ENCODE data around the gene ZNF217.
A peak's percentile ranks its signal among the peaks of the same experiment; 100 is the strongest.
"Not testable (repeated sequence)": the region's sequence is repeated elsewhere in the genome, so short reads cannot be mapped to it uniquely, and the experiment has no call there.

The ZNF217 gene

DNA sequence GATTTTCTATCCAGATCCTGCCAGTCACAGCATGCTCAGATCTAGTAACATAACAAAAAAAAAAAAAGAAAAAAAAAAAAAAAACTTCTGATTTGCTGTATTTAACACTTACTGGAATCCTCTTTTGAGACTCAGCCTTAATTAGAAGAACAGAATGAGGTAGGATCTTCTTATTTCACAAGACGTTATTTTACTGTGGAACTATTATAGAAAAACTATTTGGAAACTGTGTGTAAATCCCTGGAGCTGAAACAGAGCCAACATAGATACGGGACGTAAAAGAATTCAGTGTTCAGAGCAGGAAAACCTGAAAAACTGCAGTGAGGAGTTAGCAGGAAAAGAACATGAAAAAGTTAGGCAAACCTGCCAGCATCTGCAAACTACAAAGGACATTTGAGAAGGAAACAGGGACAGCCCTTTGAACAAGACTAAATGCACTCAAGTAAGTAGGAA lies 3.4 kb upstream of the ZNF217 start:
- DNase-seq (ENCODE audit: low read depth) = no peak

DNA sequence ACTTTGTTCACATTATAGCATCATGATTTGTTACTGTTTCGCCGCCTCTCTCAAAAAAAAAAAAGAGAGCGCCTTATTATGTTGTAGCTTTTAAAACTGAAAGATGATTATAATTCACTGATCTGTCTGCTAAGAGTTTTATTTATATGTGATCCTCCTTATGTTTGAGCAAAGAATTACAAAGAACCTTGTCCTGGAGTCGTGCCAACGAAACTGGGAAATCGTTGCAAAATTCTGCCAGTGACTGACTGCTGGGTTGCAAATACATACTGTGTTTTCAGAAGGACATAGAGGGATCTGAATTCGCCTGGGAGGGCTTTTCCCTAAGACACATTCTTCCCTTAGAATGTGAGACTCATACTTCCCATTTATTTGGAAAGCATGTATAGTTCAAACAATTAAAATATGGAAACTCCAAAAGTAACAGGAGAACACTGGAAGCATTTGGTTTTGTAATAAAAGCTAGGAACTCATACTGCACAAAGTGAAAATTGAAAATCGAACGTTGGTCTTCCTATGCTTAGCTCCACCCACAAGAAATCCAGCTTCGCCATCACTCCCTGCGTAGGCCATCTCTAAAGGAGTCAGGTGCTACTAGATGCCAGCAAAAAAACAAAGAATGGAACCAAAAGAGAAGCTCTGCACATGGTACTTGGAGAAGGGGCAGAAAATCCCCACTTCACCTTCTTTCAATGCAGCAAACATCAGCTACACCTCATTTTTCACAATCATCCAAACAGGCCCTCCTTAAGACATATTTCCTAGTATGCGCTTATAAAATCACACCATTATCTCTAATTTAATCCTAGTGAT lies 2.8 kb upstream of the ZNF217 start:
- peak; percentile 73 for DNase-seq (ENCODE audit: low read depth)

DNA sequence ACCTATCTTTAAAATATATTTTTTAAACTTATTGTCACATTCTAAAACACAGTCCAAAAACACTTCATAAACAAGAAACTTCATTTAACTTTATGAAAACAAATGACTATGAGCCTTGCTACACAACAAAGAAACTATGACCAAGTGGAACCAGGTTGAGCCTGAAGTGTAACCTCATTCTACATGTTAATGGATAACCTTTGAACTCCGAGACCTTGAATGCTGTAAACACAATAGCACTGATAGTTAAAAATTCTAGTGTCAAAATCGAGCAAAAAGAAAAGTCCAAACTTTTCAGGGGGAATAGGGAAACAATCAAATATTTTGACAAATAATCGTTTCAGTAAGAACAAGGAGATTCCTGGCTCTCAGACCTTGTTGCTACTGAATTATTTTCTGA lies 2.1 kb upstream of the ZNF217 start:
- DNase-seq (ENCODE audit: low read depth) = not testable (repeated sequence)

DNA sequence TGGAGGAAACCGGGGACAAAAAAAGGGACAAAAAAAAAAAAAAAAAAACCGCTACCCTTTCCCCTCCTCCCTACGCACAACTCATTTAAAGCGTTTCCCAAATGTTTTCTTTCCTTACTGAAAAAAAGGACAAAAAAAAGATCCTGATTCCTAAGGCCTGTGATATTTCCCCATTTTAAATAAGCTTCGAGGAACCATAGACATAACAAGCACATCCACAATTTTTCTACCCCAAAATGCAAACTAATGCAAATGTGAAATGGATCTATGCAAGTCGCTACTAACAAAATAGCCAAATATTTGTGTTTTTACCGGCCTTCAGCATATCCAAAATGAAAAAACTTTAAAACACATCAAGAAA lies 1.4 kb upstream of the ZNF217 start:
- no peak for DNase-seq (ENCODE audit: low read depth)

DNA sequence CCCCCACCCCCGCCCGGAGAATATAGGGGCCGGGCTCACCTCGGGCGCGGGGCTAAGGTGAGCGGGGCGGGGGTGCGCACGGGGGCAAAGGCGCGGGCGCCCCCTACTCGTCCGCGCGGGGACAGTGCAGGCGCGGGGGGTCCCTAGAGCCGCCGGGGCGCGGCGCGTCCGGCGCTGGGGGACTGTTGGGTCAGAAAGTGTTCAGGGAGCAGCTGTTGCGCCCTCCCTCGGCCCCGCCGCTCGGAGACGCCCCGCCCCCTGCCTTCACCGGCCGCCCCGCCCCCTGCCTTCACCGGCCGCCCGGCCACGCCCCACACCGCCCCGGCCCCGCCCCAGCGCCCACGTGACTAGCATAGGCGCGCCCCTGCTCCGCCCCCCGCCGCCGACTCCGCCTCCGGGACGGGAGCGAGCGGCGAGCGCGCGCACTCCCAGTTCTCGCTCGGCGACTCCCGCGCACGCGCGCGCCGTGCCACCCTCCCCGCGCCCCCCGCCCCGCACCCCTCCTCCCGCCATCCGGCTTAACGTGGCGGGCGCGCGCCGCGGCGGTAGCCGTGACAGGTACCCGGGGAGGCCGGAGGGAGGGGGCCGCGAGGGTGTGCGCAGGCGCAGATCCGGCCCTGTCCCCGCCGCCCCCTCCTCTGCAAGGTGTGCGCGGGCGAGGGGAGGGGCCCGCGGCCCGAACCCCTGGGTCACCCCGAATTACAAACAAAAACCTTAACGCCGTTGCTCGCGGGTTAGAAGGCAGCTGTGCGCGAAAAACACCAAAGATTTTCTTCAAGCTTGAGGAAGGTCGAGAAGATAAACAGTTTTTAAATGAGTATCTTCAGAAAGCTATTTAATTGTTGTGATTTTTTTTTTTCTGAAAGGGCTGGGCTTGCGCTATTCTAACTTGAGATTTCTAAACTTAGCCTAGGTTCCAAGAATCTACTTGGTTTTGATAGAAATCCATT lies 704 bp upstream of the ZNF217 start:
- DNase-seq (ENCODE audit: low read depth) = peak; percentile 92

DNA sequence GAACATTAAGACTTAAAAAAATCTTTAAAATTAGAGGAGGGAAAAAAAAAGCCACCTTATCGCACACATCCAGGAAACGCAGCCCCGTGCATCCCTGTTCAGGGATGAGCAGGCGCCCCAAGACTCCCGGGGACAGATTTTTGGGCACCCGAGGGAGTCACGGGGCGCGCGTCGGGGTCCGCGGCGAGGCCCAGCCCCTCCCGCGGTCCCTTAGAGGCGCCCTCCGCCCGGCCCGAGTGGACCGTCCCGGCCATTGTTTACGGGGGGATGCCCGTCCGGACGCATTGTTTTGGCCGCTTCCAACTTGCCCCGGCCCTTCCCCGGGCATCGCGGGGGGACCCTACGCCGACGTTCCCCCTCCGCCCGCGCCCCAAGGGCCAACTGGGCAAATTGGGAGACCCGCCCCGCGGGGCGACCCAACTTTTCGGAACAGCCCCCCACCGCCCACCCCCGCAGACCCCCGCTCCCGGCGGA lies 610 bp downstream of the ZNF217 start:
- DNase-seq (ENCODE audit: low read depth) = no peak

DNA sequence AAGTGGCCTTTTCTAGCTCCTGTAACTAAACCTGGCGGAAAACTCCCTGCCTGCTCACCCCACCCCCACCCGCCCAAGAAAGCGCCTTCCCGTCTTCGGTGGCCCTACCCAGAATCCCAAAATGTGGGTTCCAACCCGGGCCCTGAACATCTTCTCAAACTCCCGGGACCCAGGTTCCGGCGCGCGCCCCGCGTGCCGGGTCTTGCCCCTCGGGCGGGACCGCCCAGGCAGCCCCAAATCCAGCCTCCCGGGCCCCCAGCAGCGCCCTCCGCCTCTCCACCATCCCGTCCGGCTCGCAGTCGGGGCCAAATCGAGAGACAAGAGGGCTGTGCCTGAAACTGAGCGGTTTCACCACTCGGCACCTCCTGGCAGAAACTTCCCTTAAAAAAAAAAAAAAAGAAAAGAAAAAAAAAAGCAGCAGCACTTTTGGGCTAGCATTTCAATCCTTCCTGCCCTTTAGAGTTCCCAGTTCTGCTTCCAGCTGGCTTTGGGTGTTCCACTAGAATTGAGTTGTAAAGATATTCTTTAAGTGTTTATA lies 1.1 kb downstream of the ZNF217 start:
- peak; percentile 69 for DNase-seq (ENCODE audit: low read depth)

DNA sequence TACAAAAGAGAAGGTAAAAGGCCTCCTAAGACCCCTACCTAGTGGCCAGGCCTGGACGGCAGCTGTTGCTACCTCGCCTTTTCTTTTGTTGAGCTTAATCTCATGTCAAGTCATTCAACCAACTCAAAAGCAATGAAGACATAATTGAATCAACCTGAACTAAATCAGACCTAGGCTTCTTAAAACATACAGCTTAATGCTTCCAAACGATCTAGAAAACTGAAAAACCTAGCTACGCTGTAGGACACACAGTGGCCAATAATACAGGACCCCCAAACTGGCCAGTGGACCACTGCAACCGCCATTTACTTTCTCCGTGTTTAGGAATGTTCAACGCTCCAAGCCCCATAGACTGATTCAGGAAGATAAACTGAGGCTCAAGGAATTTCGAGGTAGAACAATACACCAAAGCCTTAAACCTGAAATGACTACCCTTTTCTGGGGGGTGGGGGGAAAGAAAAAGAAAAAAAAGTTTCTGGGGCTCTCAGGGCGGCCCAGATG lies 1.6 kb downstream of the ZNF217 start:
- DNase-seq (ENCODE audit: low read depth) = not testable (repeated sequence)

DNA sequence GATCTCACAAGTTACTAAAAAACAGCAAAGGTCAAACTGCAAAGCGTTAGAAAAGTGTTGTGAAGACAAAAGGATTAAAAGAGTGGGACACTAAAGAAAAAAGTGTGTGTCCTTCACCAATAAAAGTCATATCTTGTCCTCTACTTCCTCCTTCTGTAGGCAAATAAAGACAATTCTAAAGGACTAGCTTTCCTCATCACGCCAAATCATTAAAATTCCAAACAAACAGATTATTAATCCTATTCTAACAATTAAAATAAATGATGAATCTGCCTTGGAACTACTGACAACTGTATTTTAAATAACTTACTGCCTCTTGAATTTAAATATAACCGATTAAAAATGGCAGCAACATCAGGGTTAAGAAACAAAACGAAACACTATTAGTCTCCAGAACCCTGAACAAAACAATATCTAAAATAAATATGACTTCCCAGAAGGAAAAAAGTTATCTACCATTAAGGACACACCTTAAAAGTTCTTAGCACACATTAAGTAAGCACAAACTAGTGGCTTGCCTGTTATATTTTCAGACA lies 2.4 kb downstream of the ZNF217 start:
- not testable (repeated sequence) for DNase-seq (ENCODE audit: low read depth)

DNA sequence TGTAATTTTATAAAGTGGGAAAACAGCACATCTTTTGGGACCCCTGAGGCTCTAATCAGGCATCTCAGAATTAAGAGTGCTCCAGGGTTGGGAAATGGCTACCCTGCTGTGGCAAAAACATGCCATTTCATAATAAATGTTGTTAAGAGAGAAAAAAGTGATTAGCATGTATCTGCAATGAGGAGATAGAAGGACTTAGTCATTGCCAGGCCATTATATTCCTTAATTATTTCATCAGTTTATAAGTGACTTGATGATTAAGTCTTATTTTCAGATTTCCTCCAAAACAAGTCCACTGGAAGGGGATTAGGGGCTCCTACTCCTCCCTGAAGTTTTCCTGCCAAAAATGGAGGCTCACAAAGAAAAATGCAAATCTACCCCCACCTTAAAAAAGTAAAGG lies 3.0 kb downstream of the ZNF217 start:
- not testable (repeated sequence) for DNase-seq (ENCODE audit: low read depth)

DNA sequence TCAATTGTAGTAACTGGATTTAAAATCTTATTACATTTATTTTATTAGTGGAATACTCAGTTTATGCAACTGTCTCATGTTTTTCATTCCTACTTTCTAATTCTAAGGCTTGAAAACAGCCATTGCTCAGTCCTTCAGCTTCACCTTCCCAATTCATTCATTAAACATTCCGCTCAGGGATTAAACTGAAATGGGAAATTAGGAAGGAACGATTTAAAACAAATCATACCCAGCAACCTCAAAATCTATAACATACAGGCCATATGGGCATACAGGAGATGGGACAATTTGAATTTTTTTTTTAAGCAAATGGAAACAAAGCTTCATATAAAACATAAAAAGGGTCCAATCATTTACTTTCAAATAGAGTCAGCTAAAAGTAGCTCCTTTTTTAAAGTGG lies 3.5 kb downstream of the ZNF217 start:
- not testable (repeated sequence) for DNase-seq (ENCODE audit: low read depth)

DNA sequence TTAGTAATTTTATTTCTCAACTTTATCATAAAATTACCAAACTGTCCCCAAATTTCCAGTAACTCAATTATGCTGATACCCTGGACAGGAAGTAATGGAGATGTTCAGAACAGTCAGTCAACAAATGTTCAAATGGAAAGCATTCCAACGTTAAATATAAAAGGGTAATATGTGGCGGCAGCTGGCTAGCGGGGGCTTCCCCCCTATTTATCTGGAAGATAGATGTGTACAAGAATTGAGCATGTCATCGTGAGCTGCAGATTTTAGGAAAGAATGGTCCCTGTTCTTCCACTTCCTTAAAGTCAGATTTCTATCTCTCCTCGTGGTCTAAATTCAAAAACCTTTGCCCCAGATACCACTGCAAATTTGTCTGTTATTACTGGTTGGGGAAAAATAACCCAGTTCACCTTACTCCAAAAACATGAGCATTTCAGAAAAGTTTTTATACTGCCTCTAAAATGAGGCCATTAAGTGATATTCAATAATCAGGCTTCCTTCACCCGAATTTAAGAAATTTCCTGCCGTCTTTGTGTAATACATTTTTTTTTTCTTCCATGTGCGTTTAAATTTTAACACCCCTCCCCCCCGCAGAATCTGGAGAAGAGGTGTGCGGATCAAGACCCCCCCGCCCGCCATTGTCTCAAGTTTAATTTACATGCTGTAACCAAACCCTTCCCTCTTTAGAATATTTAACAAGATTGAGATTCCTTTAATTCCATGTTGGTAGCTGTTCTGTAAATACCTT lies 4.1 kb downstream of the ZNF217 start:
- DNase-seq (ENCODE audit: low read depth) = not testable (repeated sequence)

DNA sequence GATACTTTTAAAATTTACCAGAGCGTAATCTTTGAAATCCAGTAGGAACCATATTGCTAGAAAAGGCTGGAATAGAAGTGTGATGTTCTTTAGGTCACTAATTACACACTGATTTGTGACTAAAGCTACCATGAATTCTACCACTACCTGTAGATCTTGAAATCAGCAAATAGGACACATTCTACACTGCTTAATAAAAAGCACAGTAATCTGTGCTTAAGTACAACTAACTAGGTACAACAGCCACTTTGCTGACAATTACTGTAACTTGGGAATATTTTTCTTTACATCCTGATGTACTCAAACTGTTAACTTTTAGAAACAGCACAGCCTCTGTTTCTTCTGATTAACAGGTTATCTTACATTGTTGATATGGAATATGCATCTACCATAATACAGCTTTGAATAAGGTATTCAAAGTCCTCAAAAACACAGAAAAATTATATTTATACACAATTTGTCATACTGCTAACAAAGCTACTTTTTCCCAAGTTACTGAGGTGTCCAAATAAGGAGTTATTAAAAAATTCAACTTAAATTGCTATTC lies 6.4 kb downstream of the ZNF217 start:
- not testable (repeated sequence) for DNase-seq (ENCODE audit: low read depth)

DNA sequence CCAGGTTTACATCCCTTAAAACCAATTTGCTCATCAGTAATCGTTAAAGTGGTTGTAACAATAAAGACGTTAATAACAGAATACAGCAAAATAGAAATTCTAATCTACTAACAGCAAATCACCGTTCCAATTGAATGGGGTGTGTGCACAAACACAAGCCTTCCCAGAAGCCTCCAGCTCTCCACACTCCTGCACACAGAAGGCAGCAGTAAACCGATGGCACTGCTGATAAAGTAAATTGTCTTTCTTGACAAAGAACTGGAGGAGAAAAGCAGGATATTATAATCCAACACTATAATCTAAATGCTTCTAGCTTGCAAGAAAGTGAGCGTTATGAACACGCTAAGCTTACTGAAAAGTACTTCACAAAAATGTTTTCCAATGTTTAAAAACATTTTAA lies 7.0 kb downstream of the ZNF217 start:
- no peak for DNase-seq (ENCODE audit: low read depth)

DNA sequence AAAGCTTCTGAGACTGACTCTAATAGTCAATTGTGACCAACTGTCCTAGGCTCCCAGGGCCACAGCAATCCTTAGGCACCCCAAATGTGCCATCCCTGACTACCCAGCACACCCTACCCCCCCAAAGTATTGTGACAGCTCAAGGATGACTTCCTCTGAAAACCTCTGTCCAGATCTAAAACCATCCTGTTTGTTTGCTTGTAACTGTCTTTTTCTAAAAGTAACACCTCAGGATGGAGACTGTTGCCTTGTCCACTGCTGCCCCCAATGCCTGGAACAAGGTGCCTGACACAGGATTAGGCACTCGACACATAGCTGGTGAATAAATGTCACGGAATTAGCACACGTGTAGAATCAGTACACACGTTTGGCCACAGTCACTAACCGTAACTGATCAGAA lies 7.7 kb downstream of the ZNF217 start:
- DNase-seq (ENCODE audit: low read depth) = not testable (repeated sequence)

DNA sequence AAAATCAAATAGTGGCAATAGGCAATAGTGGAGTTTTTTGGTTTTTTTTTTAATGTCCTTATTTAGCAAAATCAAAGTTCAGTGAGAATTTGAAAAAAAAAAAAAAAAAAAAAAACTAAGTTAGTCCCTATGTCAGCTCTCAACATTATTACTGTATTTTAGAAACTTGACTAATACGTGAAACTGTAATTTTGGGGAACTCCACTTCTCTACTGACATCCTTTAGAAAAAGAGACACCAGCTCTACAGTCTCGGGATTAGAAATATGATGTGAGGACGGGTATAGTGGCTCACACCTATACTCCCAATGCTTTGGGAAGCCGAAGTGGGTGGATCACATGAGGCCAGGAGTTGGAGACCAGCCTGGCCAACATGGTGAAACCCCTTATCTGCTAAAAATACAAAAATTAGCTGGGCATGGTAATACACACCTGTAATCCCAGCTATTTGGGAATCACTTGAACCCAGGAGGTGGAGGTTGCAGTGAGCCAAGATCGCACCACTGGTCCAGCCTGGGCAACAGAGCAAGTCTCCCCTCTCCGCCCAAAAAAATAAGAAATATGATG lies 8.6 kb downstream of the ZNF217 start:
- DNase-seq (ENCODE audit: low read depth) = not testable (repeated sequence)

DNA sequence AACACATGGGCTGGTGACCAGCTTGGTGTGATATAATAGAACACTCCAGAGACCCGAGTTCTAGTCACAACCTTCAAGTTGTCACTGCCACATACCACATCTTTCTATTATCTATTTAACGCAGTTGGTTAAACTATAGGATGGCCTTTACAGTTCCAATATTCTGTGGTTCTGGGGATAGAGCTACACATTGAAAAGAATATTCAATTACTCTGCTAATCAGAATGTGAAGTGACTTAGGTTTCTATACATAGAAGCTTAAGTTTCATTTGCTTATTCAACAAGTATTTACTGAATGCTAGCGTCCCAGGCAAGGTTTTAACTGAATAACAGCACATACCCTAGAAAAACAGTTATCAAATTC lies 9.1 kb downstream of the ZNF217 start:
- not testable (repeated sequence) for DNase-seq (ENCODE audit: low read depth)

DNA sequence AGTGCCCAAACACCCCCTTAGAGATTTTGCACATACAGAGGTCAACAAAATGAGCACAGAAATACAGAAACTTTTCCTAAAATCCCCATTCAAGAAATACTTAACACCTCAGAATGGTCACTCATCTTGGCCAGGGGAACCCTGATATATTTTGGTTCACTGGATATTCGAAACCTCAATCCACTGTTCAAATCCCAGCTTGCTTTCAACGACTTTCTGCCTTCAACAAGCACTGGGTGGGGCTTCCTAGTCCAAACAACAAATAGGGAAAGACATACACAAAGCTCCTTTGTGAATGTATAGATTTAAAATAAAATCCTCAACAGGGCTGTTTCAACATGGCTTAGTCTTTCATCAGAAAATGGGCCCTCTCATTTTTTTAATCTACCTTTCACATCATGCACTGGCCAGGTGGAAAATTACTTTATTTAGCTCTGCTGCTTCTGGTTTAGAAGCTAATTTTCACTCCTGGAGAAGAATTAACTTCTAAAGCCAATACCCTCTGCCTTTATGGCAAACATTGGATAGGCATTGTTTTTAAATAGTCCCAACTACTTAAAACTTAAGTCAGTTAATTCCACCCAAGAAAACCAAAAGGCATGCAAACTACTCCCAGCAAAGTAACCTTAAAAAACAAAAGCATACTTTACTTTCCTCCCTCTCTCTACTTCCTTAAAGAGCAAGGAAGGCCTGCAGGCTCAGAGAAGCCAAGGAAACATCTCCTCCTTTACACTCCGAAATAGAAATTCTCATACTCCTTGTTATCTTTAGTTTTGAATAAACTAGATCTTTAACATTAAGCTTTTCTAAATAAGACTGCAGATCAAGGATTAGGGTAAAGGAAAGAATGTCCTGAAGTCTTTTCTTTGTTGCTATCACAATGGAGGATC lies 9.7 kb downstream of the ZNF217 start:
- DNase-seq (ENCODE audit: low read depth) = not testable (repeated sequence)

DNA sequence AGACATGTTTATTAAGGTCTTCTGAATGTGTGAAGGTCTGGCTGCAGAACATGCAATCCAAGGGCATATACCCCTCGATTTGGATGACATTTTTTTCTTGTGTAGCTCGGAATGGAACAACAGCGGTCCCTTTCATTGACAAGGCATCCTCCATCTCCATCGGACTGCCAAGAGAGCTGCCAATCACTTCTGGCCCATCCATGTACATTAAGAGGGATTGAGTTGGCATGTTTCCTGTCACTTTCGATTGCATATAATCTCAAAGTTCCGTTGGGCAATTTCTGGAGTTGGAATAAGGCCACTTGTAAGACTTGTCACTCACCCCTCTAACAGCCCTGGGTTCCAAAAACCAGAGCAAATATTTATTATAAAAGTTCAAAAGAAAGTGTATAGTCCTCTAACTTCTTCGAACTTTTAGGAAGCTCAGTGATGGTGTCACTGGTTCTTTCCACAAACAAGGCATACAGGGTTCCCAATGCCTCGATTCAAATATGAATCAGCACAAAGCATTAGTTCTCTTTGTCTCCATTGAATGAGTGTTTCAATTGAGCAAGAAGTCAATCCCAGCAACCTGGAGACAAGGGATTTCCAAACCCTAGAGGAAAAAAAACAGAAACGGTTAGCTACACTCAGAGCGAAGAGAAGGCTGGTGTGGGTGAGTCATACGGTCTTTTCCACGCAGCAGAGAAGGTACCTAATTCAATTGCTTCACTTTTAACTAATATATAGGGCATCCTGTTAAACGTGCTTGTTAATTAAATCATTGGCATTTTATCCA lies 10.9 kb downstream of the ZNF217 start:
- peak; percentile 90 for DNase-seq (ENCODE audit: low read depth)

All from fibroblast of gingiva (primary cell).